Keratinocyte (primary cell): ENCODE results near the gene S100P. TPM values are rescaled to one million over a fixed set of nuclear protein-coding genes. Genes with fewer than 3 reads are reported as not detected.
"Not testable (repeated sequence)": the region's sequence is repeated elsewhere in the genome, so short reads cannot be mapped to it uniquely, and the experiment has no call there.

Experiments used
- DNase-seq: peaks from one replicate; pipeline ENCODE4 v3.0.0-alpha.2; 2011; ENCODE audit warnings: low read depth, missing footprints, low spot score
- FAIRE-seq: peaks from 2 replicates; lab custom pipeline; 2011; peaks lifted over from hg19 to GRCh38; lab: Jason Lieb, UNC
- H2AFZ ChIP-seq: 2 replicates; pipeline ENCODE4 v1.6.0; 2012; ENCODE audit warnings: low read length, control low read depth, inconsistent platforms; ENCODE audit not compliant: control insufficient read depth
- H3K27ac ChIP-seq: 2 replicates; pipeline ENCODE4 v1.5.1; 2011; ENCODE audit warnings: low read length; ENCODE audit not compliant: control insufficient read depth, insufficient read depth
- H3K27me3 ChIP-seq: 3 replicates; pipeline ENCODE4 v1.6.0; 2011; ENCODE audit warnings: low read length; ENCODE audit not compliant: control insufficient read depth, insufficient read depth; ENCODE audit errors: extremely low read depth
- H3K36me3 ChIP-seq, 2 experiments: 2 replicates in 1 of 2; 3 replicates in 1 of 2; pipeline ENCODE4 v1.5.1; 2011; ENCODE audit warnings: low read length in 2 of 2, mild to moderate bottlenecking in 1 of 2; ENCODE audit not compliant: control insufficient read depth in 2 of 2, insufficient read depth in 2 of 2; ENCODE audit errors: extremely low read depth in 1 of 2
- H3K4me1 ChIP-seq: 3 replicates; pipeline ENCODE4 v1.5.1; 2011; ENCODE audit warnings: low read length; ENCODE audit not compliant: control insufficient read depth, insufficient read depth; ENCODE audit errors: extremely low read depth
- H3K4me2 ChIP-seq: 3 replicates; pipeline ENCODE4 v1.6.0; 2011; ENCODE audit warnings: low read depth, low read length; ENCODE audit not compliant: control insufficient read depth, insufficient read depth; ENCODE audit errors: extremely low read depth
- H3K4me3 ChIP-seq, 3 experiments: fragments of 200-600 bp in 1 of 3; sonication (generic) in 1 of 3; 2 replicates in 2 of 3; 3 replicates in 1 of 3; pipeline ENCODE4 v1.5.1; 2011 to 2016; ENCODE audit warnings: low read length in 3 of 3, mild to moderate bottlenecking in 3 of 3, control low read depth in 2 of 3, inconsistent platforms in 1 of 3, low read depth in 1 of 3, mixed read lengths in 1 of 3, mixed run types in 1 of 3, moderate library complexity in 1 of 3; ENCODE audit not compliant: control insufficient read depth in 2 of 3, insufficient read depth in 2 of 3; ENCODE audit errors: extremely low read depth in 1 of 3
- H3K79me2 ChIP-seq: 2 replicates; pipeline ENCODE4 v1.6.0; 2012; ENCODE audit warnings: low read length; ENCODE audit not compliant: control insufficient read depth, insufficient read depth
- H3K9ac ChIP-seq: 3 replicates; pipeline ENCODE4 v1.6.0; 2011; ENCODE audit warnings: low read length; ENCODE audit not compliant: control insufficient read depth, insufficient read depth; ENCODE audit errors: extremely low read depth
- H3K9me1 ChIP-seq: 3 replicates; pipeline ENCODE4 v1.6.0; 2011; ENCODE audit warnings: low read length; ENCODE audit not compliant: control insufficient read depth, insufficient read depth; ENCODE audit errors: extremely low read depth
- H3K9me3 ChIP-seq: 2 replicates; pipeline ENCODE4 v1.5.1; 2012; ENCODE audit warnings: low read depth, low read length; ENCODE audit not compliant: control insufficient read depth
- H4K20me1 ChIP-seq: 3 replicates; pipeline ENCODE4 v1.6.0; 2011; ENCODE audit warnings: low read length; ENCODE audit not compliant: control insufficient read depth, insufficient read depth; ENCODE audit errors: extremely low read depth
- CTCF ChIP-seq, 3 experiments: IDR thresholded peaks in 1 of 3; conservative IDR thresholded peaks in 1 of 3; optimal IDR thresholded peaks in 1 of 3; 2 replicates in 2 of 3; 3 replicates in 1 of 3; pipeline versions ENCODE3 to v1.5.1; 2011; ENCODE audit warnings: low read length in 3 of 3, mild to moderate bottlenecking in 3 of 3, moderate library complexity in 2 of 3, control low read depth in 1 of 3, inconsistent platforms in 1 of 3; ENCODE audit not compliant: insufficient read depth in 2 of 3; ENCODE audit errors: extremely low read depth in 1 of 3
- EZH2 ChIP-seq: IDR thresholded peaks from one replicate; pipeline ENCODE4 v1.6.1; 2012; ENCODE audit warnings: inconsistent platforms, mild to moderate bottlenecking, low read length, moderate library complexity
- dilution Hi-C: fragments of 300-500 bp; cut with MboI; formaldehyde crosslinking; loops from one replicate; pipeline ENCODE4 v1.7.0; 2020; ENCODE audit warnings: low sequenced_read_pairs; ENCODE audit not compliant: extremely low pct_ligation_motif_present
- polyA plus RNA-seq, 5 experiments: library from polyadenylated mRNA; depleted of rRNA in 3 of 5; stranded (reverse) in 3 of 5; stranded (forward) in 1 of 5; unstranded in 1 of 5; fragments of >200 nt; gene quantifications; 1 replicate in 1 of 5; 2 replicates in 3 of 5; 3 replicates in 1 of 5; pipeline versions ENCODE4 v1.2.1 to v1.2.3, GENCODE V29; 2011 to 2012; ENCODE audit warnings: missing spikeins in 2 of 5, low read depth in 1 of 5, low replicate concordance in 1 of 5

Gene S100P
- polyA plus RNA-seq, 1 donor (not counting 4 experiments of a cell fraction or from before 2014, with no cell fraction given), result 1.7 TPM

- no peaks in the 10 kb centered on the region for H3K36me3 ChIP-seq
- no peak overlapping the region for H2AFZ ChIP-seq
- no peak overlapping the region for H3K4me3 ChIP-seq
- H4K20me1 ChIP-seq, result no peaks in the 10 kb centered on the region
- dilution Hi-C loops, result no loop called here
- no peak overlapping the region for H3K4me2 ChIP-seq
- no peak overlapping the region for H3K27ac ChIP-seq
- DNase-seq (no peak), FAIRE-seq (no peak)
- H3K9me3 ChIP-seq, result no peaks in the 10 kb centered on the region
- no peaks in the 10 kb centered on the region for H3K9me1 ChIP-seq
- no peak for TF ChIP-seq CTCF (optimal IDR thresholded peaks at IDR 0.05 in 1 of 3, IDR thresholded peaks at IDR 0.05 in 1 of 3, conservative IDR thresholded peaks at IDR 0.05 in 1 of 3; ENCODE audit: extremely low read depth in 1 of 3, insufficient read depth in 2 of 3, low read length in 3 of 3)
- TF ChIP-seq EZH2, result no peak
- no peaks in the 10 kb centered on the region for H3K4me1 ChIP-seq
- H3K27me3 ChIP-seq, result no peaks in the 10 kb centered on the region
- no peak overlapping the region for H3K9ac ChIP-seq
- no peaks in the 10 kb centered on the region for H3K79me2 ChIP-seq
Observed at GRCh38 chr4:6649216-6649615, 44.5 kb upstream of the S100P start.

- H3K36me3 ChIP-seq, H3K9me1 ChIP-seq, H3K79me2 ChIP-seq, FAIRE-seq, H3K9ac ChIP-seq, H3K27ac ChIP-seq, dilution Hi-C loops, H3K9me3 ChIP-seq, H3K27me3 ChIP-seq, DNase-seq, H3K4me1 ChIP-seq, H4K20me1 ChIP-seq, H3K4me2 ChIP-seq, H3K4me3 ChIP-seq, H2AFZ ChIP-seq: not testable (repeated sequence)
Observed at GRCh38 chr4:6654211-6654610, 39.5 kb upstream of the S100P start.

- FAIRE-seq, H3K4me3 ChIP-seq, H3K79me2 ChIP-seq, H3K9ac ChIP-seq, H3K4me1 ChIP-seq, H3K27ac ChIP-seq, H3K9me3 ChIP-seq, H3K9me1 ChIP-seq, H2AFZ ChIP-seq, H3K36me3 ChIP-seq, H3K27me3 ChIP-seq, H3K4me2 ChIP-seq, DNase-seq, dilution Hi-C loops, H4K20me1 ChIP-seq: not testable (repeated sequence)
Observed at GRCh38 chr4:6655291-6655690, 38.4 kb upstream of the S100P start.
